RWPE1 (cell line): ENCODE data around the gene RBP3.

ENCODE experiments used
- CTCF ChIA-PET: fragments of 350-600 bp; sonication (Branson Sonifier 250); formaldehyde crosslinking; extraction: SDS; loops from one replicate; lab custom pipeline; 2021; lab: Yijun Ruan, JAX
- POLR2A ChIA-PET: fragments of 400-600 bp; formaldehyde crosslinking; extraction: SDS; loops from one replicate; lab custom pipeline; 2020; ENCODE audit warnings: antibody characterized with exemption; ENCODE audit not compliant: low non-redundant PET; lab: Yijun Ruan, JAX
- DNase-seq: peaks from one replicate; pipeline ENCODE4 v3.0.0; 2012; ENCODE audit warnings: low spot score
- H3K27ac ChIP-seq: fragments of 450-650 bp; 2 replicates; pipeline ENCODE4 v1.5.1; 2017
- CTCF ChIP-seq: fragments of 450-650 bp; conservative IDR thresholded peaks from 2 replicates; pipeline ENCODE4 v1.5.1; 2017; ENCODE audit warnings: low read depth, mild to moderate bottlenecking

Gene RBP3

GRCh38 chr10:47310090-47310505 is 38.1 kb upstream of the RBP3 start:
- no peak overlapping the region for H3K27ac ChIP-seq
- ChIA-PET POLR2A (no interaction called here), CTCF (no interaction called here)
- DNase-seq = no peak
- TF ChIP-seq CTCF = no peak

- no peak for DNase-seq
- TF ChIP-seq CTCF = no peak
- ChIA-PET CTCF (interaction anchor here (0.5 to 5.7 kb wide), 23 partner anchors 8 to 311 kb away, joined by 3 to 60 read pairs (median 4); partner anchors contain the start of gene GDF2), POLR2A (no interaction called here)
- no peak overlapping the region for H3K27ac ChIP-seq
Measured at GRCh38 chr10:47311193-47311931, 36.8 kb upstream of the RBP3 start.

GRCh38 chr10:47311932-47312662 is 36.1 kb upstream of the RBP3 start:
- peak; percentile 73 for DNase-seq
- peak; percentile 68 for TF ChIP-seq CTCF
- no peak overlapping the region for H3K27ac ChIP-seq
- POLR2A ChIA-PET = no interaction called here
- CTCF ChIA-PET = interaction anchor here (0.5 to 5.7 kb wide), 25 partner anchors 9 to 1671 kb away, joined by 3 to 60 read pairs (median 4); partner anchors contain the start of gene GDF2

- no peak overlapping the region for H3K27ac ChIP-seq
- no peak for TF ChIP-seq CTCF
- ChIA-PET POLR2A (no interaction called here), CTCF (interaction anchor here (0.7 to 5.7 kb wide), 7 partner anchors 10 to 1671 kb away, joined by 3 to 60 read pairs (median 4); partner anchors contain the start of gene GDF2)
- DNase-seq = no peak
Measured at GRCh38 chr10:47312663-47312995, 35.5 kb upstream of the RBP3 start.

GRCh38 chr10:47314416-47314970 is 33.7 kb upstream of the RBP3 start:
- no peak for TF ChIP-seq CTCF
- H3K27ac ChIP-seq = no peak overlapping the region
- ChIA-PET CTCF (interaction anchor here (1.2 to 5.7 kb wide), 3 partner anchors 267 to 289 kb away, joined by 3 to 60 read pairs (median 6); no protein-coding TSS in a partner anchor), POLR2A (no interaction called here)
- DNase-seq = no peak

GRCh38 chr10:47315421-47315820 is 32.7 kb upstream of the RBP3 start:
- no peak for DNase-seq
- POLR2A ChIA-PET = no interaction called here
- no peak overlapping the region for H3K27ac ChIP-seq
- TF ChIP-seq CTCF = no peak
- CTCF ChIA-PET = interaction anchor here (0.6 to 5.7 kb wide), 3 partner anchors 15 to 290 kb away, joined by 3 to 60 read pairs (median 3); no protein-coding TSS in a partner anchor
